CD4-positive, alpha-beta T cell treated with Interleukin-12 subunit alpha and Interleukin-12 subunit beta, for 1 hour (primary cell): Measurements from ENCODE around the gene PLA2G4E.
A peak's percentile ranks its signal among the peaks of the same experiment; 100 is the strongest.

Experiments
- DNase-seq: peaks from one replicate; pipeline ENCODE4 v3.0.0-alpha.2; 2020

The PLA2G4E gene

GRCh38 chr15:42020713-42021273, at the start of gene PLA2G4E:
Gene PLA2G4E (minus strand): TSS chr15:42021042. CDS start chr15:42021030, 12 bp downstream.
- DNase-seq, result no peak

GRCh38 chr15:42070279-42070975, 49.6 kb upstream of the PLA2G4E start:
- no peak for DNase-seq

GRCh38 chr15:42069496-42070278, 48.8 kb upstream of the PLA2G4E start:
- DNase-seq, result no peak

GRCh38 chr15:42069025-42069424, 48.2 kb upstream of the PLA2G4E start:
- DNase-seq, result no peak

- DNase-seq, result no peak
Measured at GRCh38 chr15:42068601-42069000, 47.8 kb upstream of the PLA2G4E start.

GRCh38 chr15:42066764-42067415, 46.0 kb upstream of the PLA2G4E start:
- DNase-seq, result no peak

- DNase-seq, result no peak
Measured at GRCh38 chr15:42065468-42065867, 44.6 kb upstream of the PLA2G4E start.

- DNase-seq, result no peak
Measured at GRCh38 chr15:42065033-42065432, 44.2 kb upstream of the PLA2G4E start.

- no peak for DNase-seq
Measured at GRCh38 chr15:42064271-42064670, 43.4 kb upstream of the PLA2G4E start.

- DNase-seq, result no peak
Measured at GRCh38 chr15:42063122-42063848, 42.4 kb upstream of the PLA2G4E start.

GRCh38 chr15:42062284-42062806, 41.5 kb upstream of the PLA2G4E start:
- DNase-seq, result no peak

GRCh38 chr15:42060797-42061196, 40.0 kb upstream of the PLA2G4E start:
- no peak for DNase-seq

- no peak for DNase-seq
Measured at GRCh38 chr15:42060477-42060763, 39.6 kb upstream of the PLA2G4E start.

GRCh38 chr15:42059661-42060476, 39.0 kb upstream of the PLA2G4E start:
- DNase-seq, result peak; percentile 71

GRCh38 chr15:42058791-42059190, 37.9 kb upstream of the PLA2G4E start:
- no peak for DNase-seq

- DNase-seq, result no peak
Measured at GRCh38 chr15:42057799-42058646, 37.2 kb upstream of the PLA2G4E start.

GRCh38 chr15:42056934-42057798, 36.3 kb upstream of the PLA2G4E start:
- peak; percentile 61 for DNase-seq

GRCh38 chr15:42053914-42054313, 33.1 kb upstream of the PLA2G4E start:
- DNase-seq, result no peak

GRCh38 chr15:42053010-42053409, 32.2 kb upstream of the PLA2G4E start:
- no peak for DNase-seq
